Effector memory CD4-positive, alpha-beta T cell (primary cell): ENCODE data around the gene CKLF.
"Not testable (repeated sequence)": the region's sequence is repeated elsewhere in the genome, so short reads cannot be mapped to it uniquely, and the experiment has no call there.

ENCODE experiments used
- DNase-seq, 3 donors: peaks; one replicate each; pipeline ENCODE4 v3.0.0-alpha.2; 2020
- H3K27ac ChIP-seq: 2 replicates; pipeline ENCODE4 v1.7.0; 2013; ENCODE audit warnings: mild to moderate bottlenecking, low read length, moderate library complexity; ENCODE audit not compliant: insufficient read depth, poor library complexity, severe bottlenecking
- H3K27me3 ChIP-seq: replicated peaks from 2 replicates; pipeline ENCODE4 v1.7.0; 2013; ENCODE audit warnings: mild to moderate bottlenecking, low read length; ENCODE audit not compliant: insufficient read depth, control insufficient read depth, poor library complexity, severe bottlenecking
- H3K36me3 ChIP-seq: 2 replicates; pipeline ENCODE4 v1.7.0; 2013; ENCODE audit warnings: mild to moderate bottlenecking, low read length, moderate library complexity; ENCODE audit not compliant: control insufficient read depth, insufficient read depth
- H3K4me1 ChIP-seq: 2 replicates; pipeline ENCODE4 v1.7.0; 2013; ENCODE audit warnings: low read length, mild to moderate bottlenecking; ENCODE audit not compliant: control insufficient read depth, insufficient read depth, poor library complexity, severe bottlenecking
- H3K4me3 ChIP-seq: 2 replicates; pipeline ENCODE4 v1.7.0; 2013; ENCODE audit warnings: low read length, low read depth, mild to moderate bottlenecking; ENCODE audit not compliant: insufficient read depth, poor library complexity, severe bottlenecking
- H3K9me3 ChIP-seq: 2 replicates; pipeline ENCODE4 v1.7.0; 2013; ENCODE audit warnings: mild to moderate bottlenecking, low read length, moderate library complexity; ENCODE audit not compliant: control insufficient read depth

The CKLF gene

GRCh38 chr16:66567270-66567669, 14.9 kb downstream of the CKLF start:
- Histone ChIP-seq H3K4me1 (peaks cover 10% of the 10 kb centered on the region), H3K36me3 (peaks cover 15% of the 10 kb centered on the region)
- DNase-seq, H3K27me3 ChIP-seq, H3K9me3 ChIP-seq, H3K27ac ChIP-seq, H3K4me3 ChIP-seq: not testable (repeated sequence)

- Histone ChIP-seq H3K4me1 (peaks cover under 1% of the 10 kb centered on the region), H3K27me3 (no peaks in the 10 kb centered on the region), H3K9me3 (no peaks in the 10 kb centered on the region), H3K27ac (no peak overlapping the region), H3K36me3 (peaks cover 15% of the 10 kb centered on the region), H3K4me3 (no peak overlapping the region)
- DNase-seq: no peak
These were observed 16.0 kb downstream of the CKLF start for GRCh38 chr16:66568355-66568754.

- H3K27ac ChIP-seq: no peak overlapping the region
These were observed 16.8 kb downstream of the CKLF start for GRCh38 chr16:66569131-66569530.

GRCh38 chr16:66569827-66570405, 17.5 kb downstream of the CKLF start:
- Histone ChIP-seq H3K36me3 (peaks cover 15% of the 10 kb centered on the region), H3K27me3 (no peaks in the 10 kb centered on the region), H3K9me3 (no peaks in the 10 kb centered on the region), H3K4me3 (no peak overlapping the region), H3K4me1 (no peaks in the 10 kb centered on the region), H3K27ac (no peak overlapping the region)
- no peak for DNase-seq

More at GRCh38 chr16:66569131-66569530, 16.8 kb downstream of the CKLF start:
- Histone ChIP-seq H3K36me3 (peaks cover 15% of the 10 kb centered on the region), H3K9me3 (no peaks in the 10 kb centered on the region), H3K4me3 (no peak overlapping the region), H3K4me1 (no peaks in the 10 kb centered on the region), H3K27me3 (no peaks in the 10 kb centered on the region)
- DNase-seq: no peak

- Histone ChIP-seq H3K4me3 (no peak overlapping the region), H3K4me1 (no peaks in the 10 kb centered on the region), H3K36me3 (no peaks in the 10 kb centered on the region), H3K27me3 (no peaks in the 10 kb centered on the region), H3K27ac (peak overlapping the region; percentile 5), H3K9me3 (no peaks in the 10 kb centered on the region)
- no peak for DNase-seq
These were observed 20.0 kb downstream of the CKLF start for GRCh38 chr16:66572356-66572755.

GRCh38 chr16:66574081-66574480, 21.7 kb downstream of the CKLF start:
- Histone ChIP-seq H3K36me3 (no peaks in the 10 kb centered on the region), H3K27ac (no peak overlapping the region), H3K4me3 (no peak overlapping the region), H3K27me3 (peaks cover 1% of the 10 kb centered on the region), H3K9me3 (no peaks in the 10 kb centered on the region), H3K4me1 (peaks cover 4% of the 10 kb centered on the region)
- no peak for DNase-seq

- Histone ChIP-seq H3K27ac (no peak overlapping the region), H3K27me3 (peaks cover 5% of the 10 kb centered on the region), H3K4me3 (no peak overlapping the region), H3K9me3 (no peaks in the 10 kb centered on the region), H3K36me3 (no peaks in the 10 kb centered on the region), H3K4me1 (peaks cover 8% of the 10 kb centered on the region)
- no peak for DNase-seq
These were observed 22.2 kb downstream of the CKLF start for GRCh38 chr16:66574531-66574930.

- Histone ChIP-seq H3K9me3 (no peaks in the 10 kb centered on the region), H3K4me3 (no peak overlapping the region), H3K4me1 (peaks cover 9% of the 10 kb centered on the region), H3K36me3 (no peaks in the 10 kb centered on the region), H3K27ac (no peak overlapping the region), H3K27me3 (peaks cover 8% of the 10 kb centered on the region)
- DNase-seq: no peak
These were observed 22.7 kb downstream of the CKLF start for GRCh38 chr16:66575060-66575459.

- no peak overlapping the region for H3K4me3 ChIP-seq
- H3K4me1 ChIP-seq: peaks cover 9% of the 10 kb centered on the region
- peaks cover 8% of the 10 kb centered on the region for H3K27me3 ChIP-seq
- no peaks in the 10 kb centered on the region for H3K9me3 ChIP-seq
- H3K36me3 ChIP-seq: no peaks in the 10 kb centered on the region
- DNase-seq: no peak
- no peak overlapping the region for H3K27ac ChIP-seq
These were observed 23.9 kb downstream of the CKLF start for GRCh38 chr16:66576296-66576695.

- peaks cover 9% of the 10 kb centered on the region for H3K4me1 ChIP-seq
- H3K27ac ChIP-seq: no peak within 1 kb of the TSS
- H3K9me3 ChIP-seq: no peaks in the 10 kb centered on the region
- peaks cover 8% of the 10 kb centered on the region for H3K27me3 ChIP-seq
- DNase-seq: no peak
- H3K36me3 ChIP-seq: no peaks in the 10 kb centered on the region
- peak within 1 kb of the TSS; percentile 40 for H3K4me3 ChIP-seq
These were observed 26.5 kb downstream of the CKLF start, which contains the start of gene CMTM2 for GRCh38 chr16:66578651-66579531. CMTM2 (plus strand) TSS chr16:66579463; CDS start chr16:66579608, 145 bp downstream.
